Left ventricle myocardium inferior (tissue), 1 donor: ENCODE results near the gene RNMT. TPM values are rescaled to one million over a fixed set of nuclear protein-coding genes. Genes with fewer than 3 reads are reported as not detected.

Experiments used
- DNase-seq: peaks from one replicate; pipeline ENCODE4 v3.0.0-alpha.2; 2020
- H3K27ac ChIP-seq: fragments of 200-600 bp; replicated peaks from 2 replicates; pipeline ENCODE4 v1.8.0; 2021
- H3K27me3 ChIP-seq: fragments of 200-600 bp; 2 replicates; pipeline ENCODE4 v1.8.0; 2021; ENCODE audit warnings: low read depth
- H3K36me3 ChIP-seq: fragments of 200-600 bp; 2 replicates; pipeline ENCODE4 v1.8.0; 2021
- H3K4me1 ChIP-seq: fragments of 200-600 bp; 2 replicates; pipeline ENCODE4 v1.8.0; 2021
- H3K4me3 ChIP-seq: fragments of 200-600 bp; 2 replicates; pipeline ENCODE4 v1.8.0; 2021; ENCODE audit warnings: mild to moderate bottlenecking, moderate library complexity
- H3K9me3 ChIP-seq: fragments of 200-600 bp; replicated peaks from 2 replicates; pipeline ENCODE4 v1.8.0; 2021
- intact Hi-C: fragments of 100-400 bp; cut with micrococcal nuclease; formaldehyde crosslinking; loops from one replicate; pipeline ENCODE4 v1.11.0; 2022
- total RNA-seq: library from RNA; stranded (reverse); fragmentation: NEBNext Ultra II Directional; extraction: Animal tissue kit (Norgen Biotek cat#: 25700); gene quantifications from one replicate; pipeline ENCODE4 v1.2.1, GENCODE V29; 2021
- TF ChIP-seq, protein P1 (sequence below): fragments of 200-600 bp; IDR thresholded peaks from 2 replicates; pipeline ENCODE4 v1.8.0; 2021; ENCODE audit warnings: antibody characterized with exemption, mild to moderate bottlenecking, borderline replicate concordance
- donor health status: DM: no; HTN: yes; CAD: no; lungs with severe emphysema.

The RNMT gene
- total RNA-seq, 1 donor from 2014 or later: 24.2 TPM

DNA sequence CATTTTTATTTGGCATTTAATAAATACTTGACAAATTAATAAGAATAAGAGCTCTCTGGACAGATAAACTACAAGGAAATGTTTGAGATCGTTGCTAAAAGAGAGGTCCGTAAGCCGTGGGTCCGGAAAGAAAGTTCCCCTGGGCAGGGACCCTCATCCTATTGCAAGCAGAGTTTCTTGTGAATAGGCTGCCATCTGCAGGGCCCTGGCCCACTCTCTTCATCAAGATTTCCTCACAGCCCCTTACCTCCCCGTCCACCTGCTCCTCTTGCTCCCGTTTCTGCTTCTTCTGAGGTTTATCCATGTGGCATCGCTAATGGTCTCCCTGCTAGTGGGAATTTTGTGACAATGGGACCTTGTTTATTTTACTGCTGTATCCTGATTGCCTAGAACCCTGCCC lies 67.3 kb downstream of the RNMT start:
- Histone ChIP-seq H3K27ac (no peak overlapping the region), H3K27me3 (no peaks in the 10 kb centered on the region), H3K4me1 (no peaks in the 10 kb centered on the region), H3K36me3 (no peaks in the 10 kb centered on the region), H3K9me3 (peaks cover 3% of the 10 kb centered on the region), H3K4me3 (no peak overlapping the region)
- TF ChIP-seq, protein P1, sequence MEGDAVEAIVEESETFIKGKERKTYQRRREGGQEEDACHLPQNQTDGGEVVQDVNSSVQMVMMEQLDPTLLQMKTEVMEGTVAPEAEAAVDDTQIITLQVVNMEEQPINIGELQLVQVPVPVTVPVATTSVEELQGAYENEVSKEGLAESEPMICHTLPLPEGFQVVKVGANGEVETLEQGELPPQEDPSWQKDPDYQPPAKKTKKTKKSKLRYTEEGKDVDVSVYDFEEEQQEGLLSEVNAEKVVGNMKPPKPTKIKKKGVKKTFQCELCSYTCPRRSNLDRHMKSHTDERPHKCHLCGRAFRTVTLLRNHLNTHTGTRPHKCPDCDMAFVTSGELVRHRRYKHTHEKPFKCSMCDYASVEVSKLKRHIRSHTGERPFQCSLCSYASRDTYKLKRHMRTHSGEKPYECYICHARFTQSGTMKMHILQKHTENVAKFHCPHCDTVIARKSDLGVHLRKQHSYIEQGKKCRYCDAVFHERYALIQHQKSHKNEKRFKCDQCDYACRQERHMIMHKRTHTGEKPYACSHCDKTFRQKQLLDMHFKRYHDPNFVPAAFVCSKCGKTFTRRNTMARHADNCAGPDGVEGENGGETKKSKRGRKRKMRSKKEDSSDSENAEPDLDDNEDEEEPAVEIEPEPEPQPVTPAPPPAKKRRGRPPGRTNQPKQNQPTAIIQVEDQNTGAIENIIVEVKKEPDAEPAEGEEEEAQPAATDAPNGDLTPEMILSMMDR: no peak
- no peak for DNase-seq
- intact Hi-C loops: no loop called here

DNA sequence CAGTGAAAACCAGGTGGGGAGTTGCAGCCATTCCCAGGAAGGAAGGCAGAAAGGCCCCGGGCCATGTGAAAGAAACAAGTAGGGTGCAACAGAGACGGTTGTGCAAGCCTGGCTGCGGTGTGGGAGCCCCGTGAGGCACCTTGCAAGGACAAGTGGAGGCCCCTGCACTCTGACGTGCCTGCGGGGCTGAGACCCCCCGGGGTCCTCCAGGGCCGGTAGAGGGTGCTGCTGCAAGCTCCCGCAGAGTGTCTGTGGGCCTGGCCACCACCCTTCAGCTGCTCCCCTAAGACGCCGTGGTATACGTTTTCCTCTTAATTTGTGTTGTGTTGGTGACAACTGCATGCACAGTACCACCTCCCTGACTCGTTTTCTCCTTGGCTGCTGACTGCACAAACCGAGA lies 70.0 kb downstream of the RNMT start:
- intact Hi-C loops: no loop called here
- TF ChIP-seq, protein P1: no peak
- Histone ChIP-seq H3K9me3 (peaks cover 3% of the 10 kb centered on the region), H3K4me3 (no peak overlapping the region), H3K36me3 (no peaks in the 10 kb centered on the region), H3K4me1 (peaks cover 10% of the 10 kb centered on the region), H3K27ac (peak overlapping the region; percentile 4), H3K27me3 (no peaks in the 10 kb centered on the region)
- DNase-seq: no peak

DNA sequence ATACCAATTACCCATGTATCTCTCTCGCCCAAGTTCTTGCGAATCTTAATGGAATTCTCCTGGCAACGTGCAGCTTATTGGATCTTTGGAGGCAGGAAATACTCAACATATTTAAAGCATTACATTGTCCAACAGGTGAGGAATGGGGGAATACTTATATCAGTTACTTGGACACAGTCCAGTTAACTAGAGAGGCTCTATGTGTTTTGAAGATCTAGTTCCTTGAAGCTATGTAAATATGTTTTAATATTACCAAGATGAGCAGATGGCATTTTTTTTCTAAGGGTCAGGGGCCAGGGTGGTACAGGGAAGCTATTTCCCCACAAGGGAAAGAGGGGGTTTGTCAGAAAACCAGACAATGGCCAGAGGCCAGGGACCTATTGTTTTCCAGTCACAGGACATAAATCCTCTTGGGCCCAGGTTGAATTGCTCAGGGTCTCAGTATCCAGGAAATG lies 70.7 kb downstream of the RNMT start:
- Histone ChIP-seq H3K4me3 (no peak overlapping the region), H3K36me3 (no peaks in the 10 kb centered on the region), H3K9me3 (peaks cover 3% of the 10 kb centered on the region), H3K27me3 (no peaks in the 10 kb centered on the region), H3K27ac (peak overlapping the region; percentile 31), H3K4me1 (peaks cover 12% of the 10 kb centered on the region)
- intact Hi-C loops: no loop called here
- DNase-seq: no peak
- TF ChIP-seq, protein P1: no peak

DNA sequence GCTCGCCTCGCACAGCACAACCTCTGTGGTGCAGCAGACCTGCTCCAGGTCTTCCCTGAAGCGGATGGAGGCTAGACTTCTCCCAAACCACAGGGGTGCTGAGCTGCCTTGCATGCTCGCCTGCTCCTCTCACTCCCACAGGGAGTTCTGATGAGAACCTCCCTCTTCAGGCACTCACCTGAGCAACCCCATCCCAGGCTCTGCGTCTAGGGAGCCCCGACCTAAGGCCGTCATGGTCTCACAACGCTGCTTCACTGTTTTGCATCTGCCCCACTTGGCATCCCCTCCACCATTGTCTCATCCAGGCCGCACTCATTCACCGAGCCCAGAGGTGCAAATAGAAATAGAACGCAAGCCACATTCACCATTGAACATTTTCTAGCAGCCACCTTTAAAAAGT lies 72.9 kb downstream of the RNMT start:
- H3K36me3 ChIP-seq: no peaks in the 10 kb centered on the region
- no peaks in the 10 kb centered on the region for H3K27me3 ChIP-seq
- peaks cover 3% of the 10 kb centered on the region for H3K9me3 ChIP-seq
- DNase-seq: no peak
- intact Hi-C loops: no loop called here
- no peak overlapping the region for H3K27ac ChIP-seq
- peaks cover 12% of the 10 kb centered on the region for H3K4me1 ChIP-seq
- no peak overlapping the region for H3K4me3 ChIP-seq
- TF ChIP-seq, protein P1: no peak

DNA sequence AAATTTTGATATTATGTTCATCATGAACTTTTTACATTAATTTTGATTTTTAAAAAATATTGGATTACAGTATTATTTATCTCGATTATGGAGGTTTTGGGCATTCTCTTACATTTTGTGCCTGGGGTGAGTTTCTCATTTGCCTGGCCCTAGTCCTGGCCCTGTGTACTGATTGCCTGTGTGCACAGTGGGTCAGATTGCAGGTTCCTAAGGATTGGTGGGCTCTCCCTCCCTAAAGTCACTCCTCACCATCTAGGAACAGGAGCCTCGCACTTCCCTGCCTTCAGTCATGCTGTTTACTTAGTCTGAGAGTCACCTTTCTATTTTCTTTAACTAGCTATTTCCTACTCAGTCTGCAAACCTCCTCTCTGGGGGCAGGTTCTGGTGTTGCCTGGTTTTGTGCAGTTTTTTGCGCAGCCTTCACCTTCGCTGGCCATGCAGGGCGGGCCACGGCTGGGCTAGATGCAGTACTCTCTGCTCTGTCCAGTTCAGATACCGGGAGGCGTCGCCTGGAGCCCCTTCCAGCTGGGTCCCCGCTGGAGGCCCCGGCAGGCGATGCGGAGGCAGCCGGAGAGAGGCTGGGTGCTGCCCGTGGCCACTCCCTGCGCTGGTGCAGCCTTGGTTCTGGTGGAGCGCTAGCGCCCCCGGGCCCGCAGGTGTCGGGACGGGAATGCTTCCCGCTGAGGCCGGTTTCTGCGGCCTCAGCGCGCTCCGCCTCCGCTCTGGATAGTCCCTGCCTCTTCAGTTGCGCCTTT lies 74.2 kb downstream of the RNMT start:
- no peaks in the 10 kb centered on the region for H3K27me3 ChIP-seq
- H3K4me3 ChIP-seq: peak overlapping the region; percentile 54
- TF ChIP-seq, protein P1: peak; percentile 68
- H3K9me3 ChIP-seq: no peaks in the 10 kb centered on the region
- intact Hi-C loops: no loop called here
- no peak overlapping the region for H3K27ac ChIP-seq
- DNase-seq: peak; percentile 62
- peaks cover 12% of the 10 kb centered on the region for H3K4me1 ChIP-seq
- H3K36me3 ChIP-seq: no peaks in the 10 kb centered on the region
